ENCODE data around the gene JAG2.

Gene JAG2

GRCh38 chr14:105153739-105154475 lies 14.7 kb downstream of the JAG2 start:
- H3K4me1 ChIP-seq (ENCODE audit: control insufficient read depth in 1 of 2, insufficient read depth in 2 of 2, low read length in 2 of 2) = peaks cover 0 to 3% of the 10 kb centered on the region in 2 donors
- no peaks in the 10 kb centered on the region for H3K27me3 ChIP-seq (ENCODE audit: low read depth, low read length)
- no peak overlapping the region for H3K27ac ChIP-seq (ENCODE audit: low read length)
- H3K36me3 ChIP-seq (ENCODE audit: control insufficient read depth in 1 of 2, insufficient read depth in 2 of 2, low read length in 2 of 2) = no peaks in the 10 kb centered on the region
- no peak overlapping the region for H3K4me3 ChIP-seq (ENCODE audit: low read depth in 1 of 2, low read length in 2 of 2)
- no peaks in the 10 kb centered on the region for H3K9me3 ChIP-seq (ENCODE audit: control insufficient read depth in 1 of 2, low read length in 2 of 2)

GRCh38 chr14:105153331-105153731 lies 15.2 kb downstream of the JAG2 start:
- H3K4me3 ChIP-seq (ENCODE audit: low read depth in 1 of 2, low read length in 2 of 2) = no peak overlapping the region
- no peak overlapping the region for H3K27ac ChIP-seq (ENCODE audit: low read length)
- no peaks in the 10 kb centered on the region for H3K36me3 ChIP-seq (ENCODE audit: control insufficient read depth in 1 of 2, insufficient read depth in 2 of 2, low read length in 2 of 2)
- H3K27me3 ChIP-seq (ENCODE audit: low read depth, low read length) = no peaks in the 10 kb centered on the region
- H3K4me1 ChIP-seq (ENCODE audit: control insufficient read depth in 1 of 2, insufficient read depth in 2 of 2, low read length in 2 of 2) = peaks cover 0 to 3% of the 10 kb centered on the region in 2 donors
- H3K9me3 ChIP-seq (ENCODE audit: control insufficient read depth in 1 of 2, low read length in 2 of 2) = no peaks in the 10 kb centered on the region

DNA sequence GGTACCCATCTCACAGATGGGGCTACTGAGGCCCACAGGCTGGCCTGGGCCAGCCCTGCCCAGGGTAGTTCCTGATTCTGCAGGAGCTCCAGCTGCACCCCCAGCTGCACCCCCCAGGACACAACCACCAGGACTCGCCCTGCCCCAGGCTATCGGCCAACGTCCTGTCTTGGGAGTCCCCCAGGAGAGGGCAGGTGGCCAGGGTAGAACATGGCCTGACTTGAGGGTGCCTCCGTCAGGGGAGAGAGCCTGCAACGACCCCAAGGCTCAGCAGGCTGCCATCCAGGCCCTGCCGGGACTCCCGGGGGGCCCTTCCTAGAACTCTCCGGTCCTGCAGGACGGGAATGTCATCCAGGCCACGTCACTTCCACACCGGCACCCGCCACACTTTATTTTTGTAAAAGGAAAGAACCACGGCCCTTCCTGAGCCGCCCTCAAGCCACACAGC lies 15.8 kb downstream of the JAG2 start:
- H3K27ac ChIP-seq (ENCODE audit: low read length) = no peak overlapping the region
- H3K4me1 ChIP-seq (ENCODE audit: control insufficient read depth in 1 of 2, insufficient read depth in 2 of 2, low read length in 2 of 2) = peaks cover 0 to 3% of the 10 kb centered on the region in 2 donors
- H3K36me3 ChIP-seq (ENCODE audit: control insufficient read depth in 1 of 2, insufficient read depth in 2 of 2, low read length in 2 of 2) = no peaks in the 10 kb centered on the region
- H3K27me3 ChIP-seq (ENCODE audit: low read depth, low read length) = no peaks in the 10 kb centered on the region
- no peaks in the 10 kb centered on the region for H3K9me3 ChIP-seq (ENCODE audit: control insufficient read depth in 1 of 2, low read length in 2 of 2)
- H3K4me3 ChIP-seq (ENCODE audit: low read depth in 1 of 2, low read length in 2 of 2) = no peak overlapping the region

DNA sequence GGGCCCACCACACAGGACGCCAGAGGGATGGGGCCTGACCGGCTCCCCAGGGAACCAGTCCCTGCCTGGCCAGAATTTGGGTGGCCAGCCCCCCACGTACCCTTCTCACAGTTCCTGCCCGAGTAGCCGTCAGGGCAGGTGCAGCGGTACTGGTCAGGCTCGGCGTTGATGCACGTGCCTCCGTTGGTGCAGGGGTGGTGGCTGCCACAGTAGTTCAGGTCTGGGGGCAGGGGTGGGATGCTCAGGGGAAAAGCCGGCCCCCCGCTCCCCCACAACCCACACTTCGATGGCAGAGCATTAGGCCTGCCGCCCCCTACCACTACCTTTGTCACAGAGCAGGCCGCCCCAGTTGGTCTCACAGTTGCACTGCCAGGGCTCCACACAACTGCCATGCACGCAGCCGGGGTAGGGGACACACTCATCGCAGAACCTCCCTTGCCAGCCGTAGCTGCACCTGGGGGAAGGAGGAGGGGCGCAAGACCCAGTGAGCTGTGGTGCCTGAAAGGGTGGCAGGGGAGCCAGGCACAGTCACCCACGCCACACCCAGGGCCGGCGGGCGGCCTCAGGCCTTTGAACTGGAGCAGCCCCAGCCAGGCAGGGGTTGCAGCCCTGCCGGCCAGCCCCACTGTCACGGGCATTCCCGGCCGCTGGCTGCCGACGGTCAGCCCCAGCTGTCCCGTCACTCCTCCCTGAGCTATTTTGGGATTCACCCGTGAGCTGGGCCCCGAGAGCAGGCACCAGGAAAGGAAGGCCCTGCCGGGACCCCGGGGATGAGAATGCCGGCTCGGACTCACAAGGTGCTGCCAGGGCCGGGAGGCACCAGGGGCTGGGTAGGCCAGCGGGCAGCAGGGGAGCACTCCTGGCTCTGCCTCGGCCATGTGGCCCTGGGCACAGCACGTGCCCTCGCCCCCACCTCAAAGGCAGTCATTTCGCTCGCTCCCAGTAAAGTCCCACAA lies 16.5 kb downstream of the JAG2 start:
- H3K27me3 ChIP-seq (ENCODE audit: low read depth, low read length) = no peaks in the 10 kb centered on the region
- H3K9me3 ChIP-seq (ENCODE audit: control insufficient read depth in 1 of 2, low read length in 2 of 2) = no peaks in the 10 kb centered on the region
- H3K27ac ChIP-seq (ENCODE audit: low read length) = no peak overlapping the region
- no peaks in the 10 kb centered on the region for H3K36me3 ChIP-seq (ENCODE audit: control insufficient read depth in 1 of 2, insufficient read depth in 2 of 2, low read length in 2 of 2)
- H3K4me1 ChIP-seq (ENCODE audit: control insufficient read depth in 1 of 2, insufficient read depth in 2 of 2, low read length in 2 of 2) = peaks cover 0 to 3% of the 10 kb centered on the region in 2 donors
- no peak overlapping the region for H3K4me3 ChIP-seq (ENCODE audit: low read depth in 1 of 2, low read length in 2 of 2)

DNA sequence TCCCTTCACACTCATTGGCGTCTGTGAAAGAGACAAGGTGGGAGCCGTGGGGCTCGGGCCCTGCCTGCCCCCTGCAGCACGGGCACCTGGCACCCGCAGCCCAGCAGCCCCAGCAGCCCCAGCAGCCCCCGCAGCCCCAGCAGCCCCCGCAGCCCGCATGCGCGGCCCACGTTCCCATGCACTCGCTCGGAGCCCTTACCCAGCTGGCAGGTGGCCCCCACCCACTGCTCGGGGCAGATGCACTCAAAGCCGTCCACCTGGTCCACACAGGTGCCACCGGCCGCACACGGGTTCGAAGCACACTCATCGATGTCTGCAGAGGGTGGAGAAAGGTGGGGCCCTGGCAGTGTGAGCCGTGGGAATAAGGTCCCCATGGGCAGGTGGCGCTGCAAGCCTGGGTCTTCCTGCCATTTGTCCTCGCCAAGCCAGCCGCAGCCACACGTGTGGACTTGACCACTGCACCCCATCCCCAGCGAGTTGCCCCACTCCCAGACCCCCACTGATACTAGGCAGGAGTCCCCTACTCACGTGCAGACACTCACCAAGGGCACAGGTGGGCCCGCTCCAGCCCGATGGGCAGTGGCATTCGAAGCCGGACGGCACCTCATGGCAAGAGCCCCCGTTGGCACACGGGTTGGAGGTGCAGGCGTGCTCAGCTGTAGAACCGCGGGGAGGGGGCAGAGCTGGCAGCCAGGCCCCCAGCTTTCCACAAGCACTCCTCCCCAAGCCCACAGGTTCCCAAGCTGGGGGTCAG lies 17.3 kb downstream of the JAG2 start:
- H3K4me1 ChIP-seq (ENCODE audit: control insufficient read depth in 1 of 2, insufficient read depth in 2 of 2, low read length in 2 of 2) = peaks cover 0 to 3% of the 10 kb centered on the region in 2 donors
- no peaks in the 10 kb centered on the region for H3K36me3 ChIP-seq (ENCODE audit: control insufficient read depth in 1 of 2, insufficient read depth in 2 of 2, low read length in 2 of 2)
- H3K9me3 ChIP-seq (ENCODE audit: control insufficient read depth in 1 of 2, low read length in 2 of 2) = no peaks in the 10 kb centered on the region
- H3K27me3 ChIP-seq (ENCODE audit: low read depth, low read length) = no peaks in the 10 kb centered on the region
- no peak overlapping the region for H3K27ac ChIP-seq (ENCODE audit: low read length)
- H3K4me3 ChIP-seq (ENCODE audit: low read depth in 1 of 2, low read length in 2 of 2) = no peak overlapping the region

DNA sequence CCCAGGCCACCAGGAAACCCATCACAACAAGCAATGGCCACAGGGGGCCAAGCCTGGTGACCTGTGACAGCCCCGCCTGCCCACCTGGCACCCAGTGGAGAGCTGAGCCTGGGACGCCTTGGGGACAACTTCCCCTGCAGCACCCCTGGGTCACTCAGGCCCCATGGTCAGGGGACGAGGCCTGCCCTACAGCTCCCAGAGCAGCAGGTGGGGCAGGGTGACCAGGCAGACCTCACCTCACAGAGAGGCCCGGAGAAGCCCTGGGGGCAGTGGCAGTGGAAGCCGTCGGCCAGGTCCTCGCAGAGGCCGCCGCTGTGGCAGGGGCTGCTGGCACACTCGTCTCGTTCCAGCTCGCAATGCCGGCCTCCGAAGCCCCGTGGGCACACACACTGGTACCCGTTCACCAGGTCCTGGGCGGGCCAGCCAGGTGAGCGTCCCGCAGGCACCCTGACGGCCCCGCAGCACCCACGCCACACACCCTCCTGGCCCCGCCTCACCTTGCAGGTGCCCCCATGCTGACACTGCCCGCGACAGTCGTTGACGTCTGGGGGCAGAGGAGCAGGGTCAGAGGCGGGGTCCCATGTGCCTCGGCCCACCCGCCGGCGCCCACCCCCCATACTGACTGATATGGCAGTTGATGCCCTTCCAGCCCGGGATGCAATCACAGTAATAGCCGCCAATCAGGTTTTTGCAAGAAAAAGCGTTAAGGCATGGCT lies 18.1 kb downstream of the JAG2 start:
- Histone ChIP-seq H3K9me3 (ENCODE audit: control insufficient read depth in 1 of 2, low read length in 2 of 2) (no peaks in the 10 kb centered on the region), H3K36me3 (ENCODE audit: control insufficient read depth in 1 of 2, insufficient read depth in 2 of 2, low read length in 2 of 2) (no peaks in the 10 kb centered on the region)

DNA sequence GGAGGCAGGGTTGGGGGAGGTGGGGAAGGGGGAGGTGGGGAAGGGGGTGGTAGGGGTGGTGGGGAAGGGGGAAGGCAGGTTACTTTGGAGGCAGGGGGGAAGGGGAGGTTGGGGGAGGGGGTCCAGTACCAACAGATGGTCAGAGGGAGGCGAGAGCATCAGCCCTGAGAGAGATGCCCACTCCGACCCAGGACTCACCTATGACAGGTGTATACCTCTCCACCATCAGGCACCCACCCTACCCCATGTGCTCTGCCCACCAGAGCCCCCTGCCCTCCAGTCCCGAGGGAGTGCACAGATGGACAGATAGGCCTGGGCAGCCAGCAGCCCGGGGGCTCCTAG lies 18.6 kb downstream of the JAG2 start:
- no peaks in the 10 kb centered on the region for H3K9me3 ChIP-seq (ENCODE audit: control insufficient read depth in 1 of 2, low read length in 2 of 2)
- H3K36me3 ChIP-seq (ENCODE audit: control insufficient read depth in 1 of 2, insufficient read depth in 2 of 2, low read length in 2 of 2) = no peaks in the 10 kb centered on the region
- no peak overlapping the region for H3K4me3 ChIP-seq (ENCODE audit: low read depth in 1 of 2, low read length in 2 of 2)
- no peak overlapping the region for H3K27ac ChIP-seq (ENCODE audit: low read length)
- peaks cover 0 to 3% of the 10 kb centered on the region in 2 donors for H3K4me1 ChIP-seq (ENCODE audit: control insufficient read depth in 1 of 2, insufficient read depth in 2 of 2, low read length in 2 of 2)
- no peaks in the 10 kb centered on the region for H3K27me3 ChIP-seq (ENCODE audit: low read depth, low read length)

More for the DNA sequence above, 18.1 kb downstream of the JAG2 start:
- Histone ChIP-seq H3K4me1 (ENCODE audit: control insufficient read depth in 1 of 2, insufficient read depth in 2 of 2, low read length in 2 of 2) (peaks cover 0 to 3% of the 10 kb centered on the region in 2 donors), H3K27ac (ENCODE audit: low read length) (no peak overlapping the region), H3K4me3 (ENCODE audit: low read depth in 1 of 2, low read length in 2 of 2) (no peak overlapping the region), H3K27me3 (ENCODE audit: low read depth, low read length) (no peaks in the 10 kb centered on the region)

- no peak overlapping the region for H3K27ac ChIP-seq (ENCODE audit: low read length)
- no peaks in the 10 kb centered on the region for H3K9me3 ChIP-seq (ENCODE audit: control insufficient read depth in 1 of 2, low read length in 2 of 2)
- peaks cover 0 to 2% of the 10 kb centered on the region in 2 donors for H3K4me1 ChIP-seq (ENCODE audit: control insufficient read depth in 1 of 2, insufficient read depth in 2 of 2, low read length in 2 of 2)
- H3K36me3 ChIP-seq (ENCODE audit: control insufficient read depth in 1 of 2, insufficient read depth in 2 of 2, low read length in 2 of 2) = no peaks in the 10 kb centered on the region
- H3K27me3 ChIP-seq (ENCODE audit: low read depth, low read length) = no peaks in the 10 kb centered on the region
- no peak overlapping the region for H3K4me3 ChIP-seq (ENCODE audit: low read depth in 1 of 2, low read length in 2 of 2)
These were observed 19.3 kb downstream of the JAG2 start for GRCh38 chr14:105149146-105149781.

GRCh38 chr14:105148604-105149145 lies 19.9 kb downstream of the JAG2 start:
- Histone ChIP-seq H3K4me1 (ENCODE audit: control insufficient read depth in 1 of 2, insufficient read depth in 2 of 2, low read length in 2 of 2) (no peaks in the 10 kb centered on the region), H3K4me3 (ENCODE audit: low read depth in 1 of 2, low read length in 2 of 2) (no peak overlapping the region), H3K27ac (ENCODE audit: low read length) (no peak overlapping the region), H3K9me3 (ENCODE audit: control insufficient read depth in 1 of 2, low read length in 2 of 2) (no peaks in the 10 kb centered on the region), H3K36me3 (ENCODE audit: control insufficient read depth in 1 of 2, insufficient read depth in 2 of 2, low read length in 2 of 2) (no peaks in the 10 kb centered on the region), H3K27me3 (ENCODE audit: low read depth, low read length) (no peaks in the 10 kb centered on the region)

Measured in muscle layer of duodenum (tissue), 2 donors.